GM12873 (cell line): ENCODE results near the gene MEF2B.

Experiments
- TF ChIP-seq, protein P1 (sequence below): IDR thresholded peaks from 2 replicates; pipeline ENCODE4 v1.5.1; 2012; ENCODE audit warnings: low read depth, mild to moderate bottlenecking, moderate library complexity, low read length, control low read depth; ENCODE audit not compliant: insufficient read depth; ENCODE audit errors: missing control alignments

Gene MEF2B

GRCh38 chr19:19105365-19106055 lies 64.6 kb downstream of the MEF2B start:
- TF ChIP-seq, protein P1, sequence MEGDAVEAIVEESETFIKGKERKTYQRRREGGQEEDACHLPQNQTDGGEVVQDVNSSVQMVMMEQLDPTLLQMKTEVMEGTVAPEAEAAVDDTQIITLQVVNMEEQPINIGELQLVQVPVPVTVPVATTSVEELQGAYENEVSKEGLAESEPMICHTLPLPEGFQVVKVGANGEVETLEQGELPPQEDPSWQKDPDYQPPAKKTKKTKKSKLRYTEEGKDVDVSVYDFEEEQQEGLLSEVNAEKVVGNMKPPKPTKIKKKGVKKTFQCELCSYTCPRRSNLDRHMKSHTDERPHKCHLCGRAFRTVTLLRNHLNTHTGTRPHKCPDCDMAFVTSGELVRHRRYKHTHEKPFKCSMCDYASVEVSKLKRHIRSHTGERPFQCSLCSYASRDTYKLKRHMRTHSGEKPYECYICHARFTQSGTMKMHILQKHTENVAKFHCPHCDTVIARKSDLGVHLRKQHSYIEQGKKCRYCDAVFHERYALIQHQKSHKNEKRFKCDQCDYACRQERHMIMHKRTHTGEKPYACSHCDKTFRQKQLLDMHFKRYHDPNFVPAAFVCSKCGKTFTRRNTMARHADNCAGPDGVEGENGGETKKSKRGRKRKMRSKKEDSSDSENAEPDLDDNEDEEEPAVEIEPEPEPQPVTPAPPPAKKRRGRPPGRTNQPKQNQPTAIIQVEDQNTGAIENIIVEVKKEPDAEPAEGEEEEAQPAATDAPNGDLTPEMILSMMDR: no peak

DNA sequence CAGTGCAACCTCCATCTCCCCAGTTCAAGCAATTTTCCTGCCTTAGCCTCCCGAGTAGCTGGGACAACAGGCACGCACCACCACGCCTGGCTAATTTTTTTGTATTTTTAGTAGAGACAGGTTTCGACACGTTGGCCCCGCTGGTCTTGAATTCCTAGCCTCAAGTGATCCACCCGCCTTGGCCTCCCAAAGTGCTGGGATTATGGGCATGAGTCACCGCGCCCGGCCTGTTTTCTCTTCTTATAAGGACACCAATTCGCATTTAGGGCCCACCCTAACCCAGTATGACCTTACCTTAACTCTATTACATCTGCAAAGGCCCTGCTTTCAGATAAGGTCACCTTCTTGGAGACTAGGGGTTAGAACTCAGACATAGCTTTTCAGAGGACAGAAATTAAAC lies 66.9 kb downstream of the MEF2B start:
- TF ChIP-seq, protein P1: no peak

DNA sequence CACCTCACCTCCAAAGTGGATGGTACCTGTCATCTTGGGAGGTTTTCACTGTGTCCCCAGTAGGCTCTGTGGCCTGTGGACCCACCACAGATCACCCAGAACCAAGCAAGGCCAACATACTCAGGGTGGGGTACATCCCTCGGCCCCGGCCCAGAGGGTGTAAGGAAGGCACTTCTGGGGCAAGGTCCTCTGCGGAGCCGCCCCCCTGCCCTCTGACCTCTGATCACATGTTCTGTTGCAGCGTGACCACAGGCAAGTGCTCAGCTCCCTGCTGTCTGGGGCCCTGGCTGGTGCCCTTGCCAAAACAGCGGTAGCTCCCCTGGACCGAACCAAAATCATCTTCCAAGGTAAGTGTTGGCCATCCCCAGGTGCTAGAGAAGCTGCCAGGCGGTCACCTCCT lies 68.5 kb downstream of the MEF2B start:
- TF ChIP-seq, protein P1: no peak

DNA sequence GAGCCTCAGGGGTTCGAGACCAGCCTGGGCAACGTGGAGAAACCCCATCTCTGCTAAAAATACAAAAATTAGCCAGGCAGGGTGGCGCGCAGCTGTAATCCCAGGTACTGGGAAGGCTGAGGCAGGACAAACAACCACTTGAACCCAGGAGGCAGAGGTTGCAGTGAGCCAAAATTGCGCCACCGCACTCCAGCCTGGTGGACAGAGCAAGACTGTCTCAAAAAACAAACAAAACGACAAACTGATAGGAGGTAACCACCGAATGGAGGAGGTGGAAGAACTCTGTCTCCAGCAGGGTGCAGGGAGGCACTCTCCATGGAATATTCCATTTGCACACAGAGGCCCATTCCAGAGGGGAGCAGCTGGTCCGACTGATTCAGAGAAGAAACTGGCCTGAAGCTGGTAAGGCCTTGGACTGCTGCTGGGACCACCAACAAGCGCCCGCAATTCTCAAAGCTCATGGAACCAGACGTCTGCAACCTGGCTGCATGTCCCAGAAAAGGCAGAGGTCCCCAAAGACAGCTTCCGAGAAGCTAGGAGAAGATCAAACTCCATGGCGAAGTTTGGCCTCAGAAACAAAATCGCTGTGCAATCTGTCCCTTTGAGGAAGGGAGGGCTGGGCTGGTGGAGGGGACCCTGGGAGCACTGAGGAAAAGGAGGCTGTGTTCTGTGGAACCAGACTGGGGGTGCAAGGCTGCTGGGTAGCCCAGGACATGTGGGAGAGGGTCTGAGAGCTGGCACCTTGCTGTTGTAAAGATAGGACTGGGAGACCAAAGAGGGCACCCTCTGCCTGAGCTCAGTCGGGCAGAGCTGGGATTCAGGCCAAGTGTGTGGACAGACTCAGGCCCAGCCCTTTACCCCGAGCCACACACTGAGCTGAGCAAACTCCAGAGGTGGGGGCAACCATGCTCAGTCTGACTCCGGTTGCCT lies 71.1 kb downstream of the MEF2B start:
- TF ChIP-seq, protein P1: no peak

- TF ChIP-seq, protein P1: no peak
Measured at GRCh38 chr19:19098084-19098702, 71.9 kb downstream of the MEF2B start.

GRCh38 chr19:19096641-19097627 lies 73.1 kb downstream of the MEF2B start:
- TF ChIP-seq, protein P1: no peak
